GM12878 (cell line): Measurements from ENCODE around the gene SMIM17. TPM values are rescaled to one million over a fixed set of nuclear protein-coding genes. Genes with fewer than 3 reads are reported as not detected.
A peak's percentile ranks its signal among the peaks of the same experiment; 100 is the strongest.

Experiments used
- ATAC-seq: fragments of 200-7000 bp; cut with Tn5 transposase; 3 replicates; pipeline ENCODE4 v1.9.1; 2020; ENCODE audit warnings: mild to moderate bottlenecking, moderate library complexity
- Bru-seq: library from RNA; stranded (reverse); fragments of 400-500 nt; gene quantifications from one replicate; lab custom pipeline; 2021; lab: Mats Ljungman, UMichigan
- BruChase-seq, 2 experiments: library from RNA; stranded (reverse); fragments of 400-500 nt; gene quantifications; one replicate each; lab custom pipeline; 2021; lab: Mats Ljungman, UMichigan
- BruUV-seq: library from RNA; stranded (reverse); fragments of 400-500 nt; replicated peaks from 2 replicates; lab custom pipeline; 2021; lab: Mats Ljungman, UMichigan
- CTCF ChIA-PET: fragments of 300-600 bp; sonication (Branson Sonifier 250); formaldehyde crosslinking; extraction: SDS; loops from one replicate; lab custom pipeline; 2021; ENCODE audit warnings: inconsistent platforms; lab: Yijun Ruan, JAX
- POLR2A ChIA-PET: fragments of 350-600 bp; formaldehyde crosslinking; extraction: SDS; loops from one replicate; lab custom pipeline; 2021; ENCODE audit warnings: inconsistent platforms; lab: Charles Lee
- RAD21 ChIA-PET: fragments of 300-600 bp; sonication (Branson Sonifier 250); formaldehyde crosslinking; loops from one replicate; lab custom pipeline; 2023; ENCODE audit warnings: antibody characterized with exemption; ENCODE audit not compliant: unreplicated experiment; lab: Charles Lee
- SMC1A ChIA-PET: fragments of 300-600 bp; sonication (Branson Sonifier 250); formaldehyde crosslinking; loops from one replicate; lab custom pipeline; 2023; ENCODE audit not compliant: unreplicated experiment, uncharacterized antibody; lab: Charles Lee
- DNase-seq: peaks from one replicate; pipeline ENCODE4 v3.0.0-alpha.2; 2011; ENCODE audit warnings: low read depth, low spot score
- FAIRE-seq: peaks from 3 replicates; lab custom pipeline; 2011; peaks lifted over from hg19 to GRCh38; lab: Jason Lieb, UNC
- H2AFZ ChIP-seq: 2 replicates; pipeline ENCODE4 v1.6.0; 2011; ENCODE audit warnings: low read depth, low read length, control low read depth; ENCODE audit not compliant: control insufficient read depth
- H3K27ac ChIP-seq: 2 replicates; pipeline ENCODE4 v1.5.1; 2011; ENCODE audit warnings: control low read depth; ENCODE audit not compliant: control insufficient read depth, insufficient read depth
- H3K27me3 ChIP-seq, 2 experiments: replicated peaks in 1 of 2; 2 replicates each; pipeline versions ENCODE4 v1.6.0 to v1.6.1; 2011; ENCODE audit warnings: low read length in 1 of 2; ENCODE audit not compliant: control insufficient read depth in 2 of 2, insufficient read depth in 2 of 2
- H3K36me3 ChIP-seq, 2 experiments: 2 replicates each; pipeline ENCODE4 v1.5.1; 2011; ENCODE audit warnings: low read length in 1 of 2; ENCODE audit not compliant: control insufficient read depth in 2 of 2, insufficient read depth in 2 of 2
- H3K4me1 ChIP-seq: 2 replicates; pipeline ENCODE4 v1.6.1; 2011; ENCODE audit warnings: mild to moderate bottlenecking, low read length, moderate library complexity, mixed read lengths; ENCODE audit not compliant: control insufficient read depth, insufficient read depth
- H3K4me2 ChIP-seq: 2 replicates; pipeline ENCODE4 v1.6.0; 2011; ENCODE audit warnings: control low read depth; ENCODE audit not compliant: control insufficient read depth, insufficient read depth
- H3K4me3 ChIP-seq: fragments of 200-600 bp; sonication (generic); 2 replicates; pipeline ENCODE4 v1.5.1; 2016
- H3K79me2 ChIP-seq: 2 replicates; pipeline ENCODE4 v1.6.0; 2011; ENCODE audit warnings: low read length; ENCODE audit not compliant: control insufficient read depth, insufficient read depth
- H3K9ac ChIP-seq: 2 replicates; pipeline ENCODE4 v1.8.0; 2011; ENCODE audit warnings: low read length, control low read depth, mixed read lengths; ENCODE audit not compliant: control insufficient read depth, insufficient read depth
- H3K9me3 ChIP-seq: replicated peaks from 3 replicates; pipeline ENCODE4 v1.5.1; 2011; ENCODE audit warnings: mild to moderate bottlenecking, low read length; ENCODE audit not compliant: control insufficient read depth, insufficient read depth
- H4K20me1 ChIP-seq: 2 replicates; pipeline ENCODE4 v1.6.0; 2011; ENCODE audit not compliant: control insufficient read depth, insufficient read depth
- CEBPB ChIP-seq, 2 experiments: fragments of 150-350 bp in 1 of 2; IDR thresholded peaks; 2 replicates each; pipeline ENCODE4 v1.6.1; 2012 to 2014; ENCODE audit warnings: low read depth in 2 of 2, low read length in 2 of 2, borderline replicate concordance in 1 of 2, inconsistent platforms in 1 of 2
- HDAC2 ChIP-seq: fragments of 200-600 bp; sonication (generic); IDR thresholded peaks from 2 replicates; pipeline ENCODE4 v1.6.1; 2017
- IKZF2 ChIP-seq, 2 experiments: fragments of 450-650 bp; IDR thresholded peaks; 2 replicates each; pipeline ENCODE4 v1.6.1; 2017; ENCODE audit warnings: mild to moderate bottlenecking in 2 of 2, moderate library complexity in 2 of 2
- KDM1A ChIP-seq: fragments of 200-600 bp; sonication (generic); IDR thresholded peaks from 2 replicates; pipeline ENCODE4 v1.6.1; 2016; ENCODE audit warnings: borderline replicate concordance
- NKRF ChIP-seq: fragments of 450-650 bp; conservative IDR thresholded peaks from 2 replicates; pipeline ENCODE4 v1.6.1; 2017; ENCODE audit warnings: mild to moderate bottlenecking, moderate library complexity
- RB1 ChIP-seq: fragments of 450-650 bp; formaldehyde crosslinking; IDR thresholded peaks from 2 replicates; pipeline ENCODE4 v1.6.1; 2017; ENCODE audit warnings: mild to moderate bottlenecking, borderline replicate concordance
- SMC3 ChIP-seq: IDR thresholded peaks from 2 replicates; pipeline ENCODE4 v1.6.1; 2011; ENCODE audit warnings: low read length, improper control_type of control experiment, borderline replicate concordance
- ZNF384 ChIP-seq: IDR thresholded peaks from 2 replicates; pipeline ENCODE4 v1.6.1; 2012; ENCODE audit warnings: low read depth, mild to moderate bottlenecking, low read length, improper control_type of control experiment, borderline replicate concordance
- ZSCAN29 ChIP-seq: fragments of 450-650 bp; IDR thresholded peaks from 2 replicates; pipeline ENCODE4 v1.6.1; 2017; ENCODE audit warnings: mild to moderate bottlenecking, moderate library complexity
- WGBS: methylation state at CpG from one replicate; pipeline ENCODE4 v1.1.6; 2016; ENCODE audit warnings: low lambda C conversion rate; ENCODE audit not compliant: insufficient replicate concordance, insufficient coverage; ENCODE audit errors: missing lambda C conversion rate; 5-methylcytosine and 5-hydroxymethylcytosine counted together
- in situ Hi-C: fragments of 300-500 bp; cut with MboI; formaldehyde crosslinking; loops from 9 replicates; pipeline ENCODE4 v1.14.3; 2018; ENCODE audit warnings: mixed read lengths
- intact Hi-C: fragments of 100-400 bp; cut with micrococcal nuclease; formaldehyde crosslinking; loops from one replicate; pipeline ENCODE4 v1.14.2; 2022; ENCODE audit not compliant: unreplicated experiment
- long read RNA-seq, 2 experiments: library from polyadenylated mRNA; unstranded; transcript quantifications; one replicate each; pipeline ENCODE4 v2.0.0, GENCODE V29; 2019 to 2020
- polyA minus RNA-seq, 3 experiments: library from RNA; depleted of rRNA, polyadenylated mRNA; stranded (reverse); fragments of >200 nt; gene quantifications; 2 replicates each; pipeline ENCODE4 v1.2.3, GENCODE V29; 2011
- polyA plus RNA-seq, 11 experiments: library from polyadenylated mRNA; depleted of rRNA in 4 of 11; unstranded in 6 of 11; stranded (reverse) in 5 of 11; fragments of >200 nt; fragmentation: Nextera tagmentation in 4 of 11; fragmentation: Illumina TruSeq in 1 of 11; extraction: Ambion mirVana in 4 of 11; extraction: Trizol in 1 of 11; gene quantifications; 1 replicate in 1 of 11; 2 replicates in 10 of 11; pipeline versions ENCODE4 v1.2.1 to v1.2.3, GENCODE V29; 2011 to 2016; ENCODE audit warnings: inconsistent platforms in 2 of 11, missing spikeins in 2 of 11, low read depth in 1 of 11
- total RNA-seq, 4 experiments: library from RNA; depleted of rRNA in 3 of 4; stranded (reverse); fragments of >200 nt in 3 of 4; fragmentation: Illumina TruSeq in 1 of 4; extraction: Trizol in 1 of 4; gene quantifications; 2 replicates each; pipeline versions ENCODE4 v1.2.1 to v1.2.3, GENCODE V29; 2013 to 2021
- TF ChIP-seq, protein P1 (sequence below): IDR thresholded peaks from 2 replicates; pipeline ENCODE4 v1.6.1; 2012; ENCODE audit warnings: low read depth, low read length, improper control_type of control experiment
- TF ChIP-seq, protein P2 (sequence below): fragments of 450-650 bp; IDR thresholded peaks from 2 replicates; pipeline ENCODE4 v1.6.1; 2018; ENCODE audit warnings: mild to moderate bottlenecking, low read depth, moderate library complexity; ENCODE audit not compliant: partially characterized antibody
- TF ChIP-seq, protein P3 (sequence below): fragments of 450-650 bp; IDR thresholded peaks from 2 replicates; pipeline ENCODE4 v1.6.1; 2016; ENCODE audit warnings: mild to moderate bottlenecking

Gene SMIM17
- 0.69 and 0.94 TPM in 2 replicates for total RNA-seq (2013; cell fraction: nucleolus; rRNA removed)
- total RNA-seq (2014; rRNA removed): 0.23 and 0.33 TPM in 2 replicates
- total RNA-seq (2014; rRNA removed; fragmentation: Illumina TruSeq; extraction: Trizol): 0.13 TPM in 1 of 2 replicates, not detected in the other
- 0.19 TPM in 1 of 2 replicates, not detected in the other for total RNA-seq (2021)
- polyA plus RNA-seq (2011; ENCODE audit: low read depth): not detected
- not detected in 2 replicates for polyA plus RNA-seq (2011; rRNA removed)
- polyA plus RNA-seq (2011; cell fraction: cytosol; rRNA removed): not detected in 2 replicates
- polyA plus RNA-seq (2011; cell fraction: nucleus; rRNA removed): not detected in 2 replicates
- 0.14 TPM in 1 of 2 replicates, not detected in the other for polyA plus RNA-seq (2012)
- 0.07 TPM in 1 of 2 replicates, not detected in the other for polyA plus RNA-seq (2014; fragmentation: Illumina TruSeq; extraction: Trizol)
- not detected for polyA plus RNA-seq (2014; fragmentation: Nextera tagmentation; extraction: Ambion mirVana)
- polyA plus RNA-seq (2014; rRNA removed): not detected in 2 replicates
- under 1 TPM in 1 of 2 experiments, not detected in 1; 0.20 TPM for polyA plus RNA-seq (2016; fragmentation: Nextera tagmentation; extraction: Ambion mirVana)
- polyA minus RNA-seq (2011; rRNA and poly(A)+ RNA removed): not detected in 2 replicates
- polyA minus RNA-seq (2011; cell fraction: cytosol; rRNA and poly(A)+ RNA removed): not detected in 2 replicates
- polyA minus RNA-seq (2011; cell fraction: nucleus; rRNA and poly(A)+ RNA removed): not detected in 2 replicates
- Bru-seq, nascent RNA: percentile 36 among the genes with signal in this experiment
- percentile 51 among the genes with signal in this experiment for BruChase-seq, experiment 1, labeled RNA remaining after a 6-hour chase
- percentile 50 among the genes with signal in this experiment for BruChase-seq, experiment 2, labeled RNA remaining after a 2-hour chase
- long read RNA-seq, experiment 1: 0 reads
- long read RNA-seq, experiment 2: 0 reads

DNA sequence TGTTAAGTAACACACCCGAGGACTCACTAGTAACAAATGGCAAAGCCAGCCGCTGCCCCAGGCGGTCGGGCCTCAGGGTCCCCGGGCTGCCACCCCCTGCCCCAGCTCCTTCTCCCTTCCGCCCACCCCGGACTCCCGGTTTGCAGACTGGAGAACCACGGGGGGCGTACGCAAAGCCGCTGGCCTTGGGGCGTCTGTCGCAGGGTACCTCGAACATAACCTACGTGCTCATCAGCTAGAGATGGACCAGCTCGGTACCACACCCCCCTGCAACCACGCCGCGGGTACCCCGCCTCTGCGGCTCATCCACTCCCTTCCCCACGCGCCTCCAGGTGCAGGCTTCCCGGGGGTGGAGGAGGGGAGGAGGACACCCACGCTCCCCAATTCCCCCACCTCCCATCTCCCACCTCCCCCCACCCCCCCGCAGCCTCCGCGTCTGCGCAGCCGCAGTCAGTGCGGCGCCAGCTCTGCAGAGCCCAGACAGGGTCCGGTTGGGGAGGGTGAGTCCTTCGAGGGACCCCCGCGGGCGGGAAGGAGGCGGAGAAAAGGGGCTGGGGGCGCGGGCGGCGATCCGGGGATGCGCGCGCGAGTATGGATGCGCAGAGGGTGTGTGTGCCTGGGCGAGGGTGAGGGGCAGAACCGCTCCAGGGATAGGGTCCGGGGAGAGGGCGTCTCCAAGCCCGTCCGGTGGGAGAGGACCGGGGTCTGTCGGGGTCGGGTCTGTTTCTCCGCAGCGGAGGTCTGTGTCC, at the start of gene SMIM17:
TSS of gene SMIM17 (plus strand) at position 449 of the 749 bp plus-strand sequence. CDS start 2,509 bp downstream, outside the sequence.
- WGBS: 62% methylated on average over 20 of the region's 60 CpGs
- ChIA-PET CTCF (no interaction called here), POLR2A (no interaction called here), SMC1A (no interaction called here), RAD21 (no interaction called here)
- FAIRE-seq: no peak
- H3K4me1 ChIP-seq: no peaks in the 10 kb centered on the region
- H3K79me2 ChIP-seq: no peaks in the 10 kb centered on the region
- in situ Hi-C loops (no loop called here), intact Hi-C loops (no loop called here)
- H4K20me1 ChIP-seq: no peaks in the 10 kb centered on the region
- ATAC-seq: no peak
- H3K4me2 ChIP-seq: no peak within 1 kb of the TSS
- no peaks in the 10 kb centered on the region for H3K27me3 ChIP-seq
- no peaks in the 10 kb centered on the region; the same call in 2 of the 3 replicates for H3K9me3 ChIP-seq
- H3K27ac ChIP-seq: no peak within 1 kb of the TSS
- no peak within 1 kb of the TSS for H3K9ac ChIP-seq
- H2AFZ ChIP-seq: no peak within 1 kb of the TSS
- no TSS peak for BruUV-seq
- no peak for DNase-seq
- no peaks in the 10 kb centered on the region for H3K36me3 ChIP-seq
- no peak within 1 kb of the TSS for H3K4me3 ChIP-seq
- TF ChIP-seq SMC3 (no peak), KDM1A (no peak), RB1 (no peak), HDAC2 (no peak), ZNF384 (no peak), ZSCAN29 (no peak), CEBPB (IDR thresholded peaks at IDR 0.05; ENCODE audit: borderline replicate concordance in 1 of 2, low read depth in 2 of 2, low read length in 2 of 2) (no peak), IKZF2 (IDR thresholded peaks at IDR 0.05) (no peak), NKRF (no peak)
- TF ChIP-seq, protein P1, sequence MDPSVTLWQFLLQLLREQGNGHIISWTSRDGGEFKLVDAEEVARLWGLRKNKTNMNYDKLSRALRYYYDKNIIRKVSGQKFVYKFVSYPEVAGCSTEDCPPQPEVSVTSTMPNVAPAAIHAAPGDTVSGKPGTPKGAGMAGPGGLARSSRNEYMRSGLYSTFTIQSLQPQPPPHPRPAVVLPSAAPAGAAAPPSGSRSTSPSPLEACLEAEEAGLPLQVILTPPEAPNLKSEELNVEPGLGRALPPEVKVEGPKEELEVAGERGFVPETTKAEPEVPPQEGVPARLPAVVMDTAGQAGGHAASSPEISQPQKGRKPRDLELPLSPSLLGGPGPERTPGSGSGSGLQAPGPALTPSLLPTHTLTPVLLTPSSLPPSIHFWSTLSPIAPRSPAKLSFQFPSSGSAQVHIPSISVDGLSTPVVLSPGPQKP: no peak
- TF ChIP-seq, protein P2, sequence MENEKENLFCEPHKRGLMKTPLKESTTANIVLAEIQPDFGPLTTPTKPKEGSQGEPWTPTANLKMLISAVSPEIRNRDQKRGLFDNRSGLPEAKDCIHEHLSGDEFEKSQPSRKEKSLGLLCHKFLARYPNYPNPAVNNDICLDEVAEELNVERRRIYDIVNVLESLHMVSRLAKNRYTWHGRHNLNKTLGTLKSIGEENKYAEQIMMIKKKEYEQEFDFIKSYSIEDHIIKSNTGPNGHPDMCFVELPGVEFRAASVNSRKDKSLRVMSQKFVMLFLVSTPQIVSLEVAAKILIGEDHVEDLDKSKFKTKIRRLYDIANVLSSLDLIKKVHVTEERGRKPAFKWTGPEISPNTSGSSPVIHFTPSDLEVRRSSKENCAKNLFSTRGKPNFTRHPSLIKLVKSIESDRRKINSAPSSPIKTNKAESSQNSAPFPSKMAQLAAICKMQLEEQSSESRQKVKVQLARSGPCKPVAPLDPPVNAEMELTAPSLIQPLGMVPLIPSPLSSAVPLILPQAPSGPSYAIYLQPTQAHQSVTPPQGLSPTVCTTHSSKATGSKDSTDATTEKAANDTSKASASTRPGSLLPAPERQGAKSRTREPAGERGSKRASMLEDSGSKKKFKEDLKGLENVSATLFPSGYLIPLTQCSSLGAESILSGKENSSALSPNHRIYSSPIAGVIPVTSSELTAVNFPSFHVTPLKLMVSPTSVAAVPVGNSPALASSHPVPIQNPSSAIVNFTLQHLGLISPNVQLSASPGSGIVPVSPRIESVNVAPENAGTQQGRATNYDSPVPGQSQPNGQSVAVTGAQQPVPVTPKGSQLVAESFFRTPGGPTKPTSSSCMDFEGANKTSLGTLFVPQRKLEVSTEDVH: no peak
- TF ChIP-seq, protein P3, sequence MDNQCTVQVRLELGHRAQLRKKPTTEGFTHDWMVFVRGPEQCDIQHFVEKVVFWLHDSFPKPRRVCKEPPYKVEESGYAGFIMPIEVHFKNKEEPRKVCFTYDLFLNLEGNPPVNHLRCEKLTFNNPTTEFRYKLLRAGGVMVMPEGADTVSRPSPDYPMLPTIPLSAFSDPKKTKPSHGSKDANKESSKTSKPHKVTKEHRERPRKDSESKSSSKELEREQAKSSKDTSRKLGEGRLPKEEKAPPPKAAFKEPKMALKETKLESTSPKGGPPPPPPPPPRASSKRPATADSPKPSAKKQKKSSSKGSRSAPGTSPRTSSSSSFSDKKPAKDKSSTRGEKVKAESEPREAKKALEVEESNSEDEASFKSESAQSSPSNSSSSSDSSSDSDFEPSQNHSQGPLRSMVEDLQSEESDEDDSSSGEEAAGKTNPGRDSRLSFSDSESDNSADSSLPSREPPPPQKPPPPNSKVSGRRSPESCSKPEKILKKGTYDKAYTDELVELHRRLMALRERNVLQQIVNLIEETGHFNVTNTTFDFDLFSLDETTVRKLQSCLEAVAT: no peak
